GM23338 (cell line): ENCODE data around the gene MED12L. TPM values are rescaled to one million over a fixed set of nuclear protein-coding genes. Genes with fewer than 3 reads are reported as not detected.

Experiments
- ATAC-seq: fragments of 200-7000 bp; cut with Tn5 transposase; 3 replicates; pipeline ENCODE4 v1.9.1; 2020
- DNase-seq: peaks from one replicate; pipeline ENCODE4 v3.0.0-alpha.2; 2015; ENCODE audit warnings: low spot score
- H2AFZ ChIP-seq: fragments of 200-600 bp; sonication (generic); 2 replicates; pipeline ENCODE4 v1.8.0; 2016; ENCODE audit warnings: antibody characterized with exemption, mild to moderate bottlenecking, moderate library complexity
- H3F3A ChIP-seq: fragments of 200-600 bp; sonication (generic); replicated peaks from 2 replicates; pipeline ENCODE4 v1.8.0; 2017; ENCODE audit warnings: antibody characterized with exemption, mixed run types, low read depth
- H3K27ac ChIP-seq: fragments of 200-600 bp; sonication (generic); 2 replicates; pipeline ENCODE4 v1.6.1; 2016; ENCODE audit warnings: low read depth
- H3K27me3 ChIP-seq: fragments of 200-600 bp; sonication (generic); 2 replicates; pipeline ENCODE4 v1.8.0; 2016; ENCODE audit warnings: mild to moderate bottlenecking, mixed run types, moderate library complexity; ENCODE audit not compliant: insufficient read depth
- H3K36me3 ChIP-seq: fragments of 200-600 bp; sonication (generic); 2 replicates; pipeline ENCODE4 v1.8.0; 2016; ENCODE audit warnings: mild to moderate bottlenecking; ENCODE audit not compliant: insufficient read depth
- H3K4me1 ChIP-seq: fragments of 200-600 bp; sonication (generic); 2 replicates; pipeline ENCODE4 v1.8.0; 2016; ENCODE audit warnings: mild to moderate bottlenecking, moderate library complexity; ENCODE audit not compliant: insufficient read depth
- H3K4me2 ChIP-seq: fragments of 200-600 bp; sonication (generic); 2 replicates; pipeline ENCODE4 v1.7.1; 2017; ENCODE audit warnings: mixed run types
- H3K4me3 ChIP-seq: fragments of 200-600 bp; sonication (generic); 2 replicates; pipeline ENCODE4 v1.6.1; 2016; ENCODE audit warnings: mixed run types
- H3K79me2 ChIP-seq: fragments of 200-600 bp; sonication (generic); replicated peaks from 2 replicates; pipeline ENCODE4 v1.8.0; 2017; ENCODE audit warnings: mild to moderate bottlenecking; ENCODE audit not compliant: insufficient read depth
- H3K9me2 ChIP-seq: fragments of 200-600 bp; sonication (generic); 2 replicates; pipeline ENCODE4 v1.8.0; 2017; ENCODE audit not compliant: insufficient read depth
- H4K20me1 ChIP-seq: fragments of 200-600 bp; sonication (generic); replicated peaks from 2 replicates; pipeline ENCODE4 v1.8.0; 2017; ENCODE audit warnings: mild to moderate bottlenecking; ENCODE audit not compliant: insufficient read depth
- H3K27ac Mint-ChIP-seq: 2 replicates; pipeline ENCODE4 v1.8.0; 2020; ENCODE audit warnings: inconsistent platforms, mild to moderate bottlenecking, moderate library complexity, mixed read lengths
- H3K27me3 Mint-ChIP-seq: 3 replicates; pipeline ENCODE4 v1.8.0; 2022; ENCODE audit warnings: low read depth, mild to moderate bottlenecking, moderate library complexity, mixed read lengths, inconsistent platforms; ENCODE audit not compliant: insufficient read depth, poor library complexity
- H3K36me3 Mint-ChIP-seq: 3 replicates; pipeline ENCODE4 v1.8.0; 2021; ENCODE audit warnings: low read depth, mild to moderate bottlenecking, inconsistent platforms, moderate library complexity, mixed read lengths
- H3K4me1 Mint-ChIP-seq: 3 replicates; pipeline ENCODE4 v1.8.0; 2020; ENCODE audit warnings: mild to moderate bottlenecking, inconsistent platforms, mixed read lengths
- H3K4me3 Mint-ChIP-seq: 3 replicates; pipeline ENCODE4 v1.8.0; 2021; ENCODE audit warnings: moderate library complexity, mild to moderate bottlenecking, inconsistent platforms, mixed read lengths
- H3K9me3 Mint-ChIP-seq: 3 replicates; pipeline ENCODE4 v1.8.0; 2020; ENCODE audit warnings: moderate library complexity, mild to moderate bottlenecking, inconsistent platforms, mixed read lengths
- CREB1 ChIP-seq: fragments of 250-450 bp; sonication (Bioruptor Pico); IDR thresholded peaks from 2 replicates; pipeline ENCODE4 v1.5.0; 2020; ENCODE audit warnings: low read depth, mild to moderate bottlenecking, moderate library complexity
- EZH2 ChIP-seq: fragments of 200-600 bp; sonication (generic); IDR thresholded peaks from one replicate; pipeline ENCODE4 v1.8.0; 2017; ENCODE audit warnings: antibody characterized with exemption, mild to moderate bottlenecking, low read depth; ENCODE audit not compliant: unreplicated experiment
- EZH2phosphoT487 ChIP-seq: fragments of 200-600 bp; sonication (generic); IDR thresholded peaks from one replicate; pipeline ENCODE4 v1.8.1; 2018; ENCODE audit warnings: antibody characterized with exemption; ENCODE audit not compliant: unreplicated experiment
- JUNB ChIP-seq: IDR thresholded peaks from one replicate; pipeline ENCODE4 v1.6.1; 2016; ENCODE audit warnings: antibody characterized with exemption; ENCODE audit not compliant: unreplicated experiment
- NANOG ChIP-seq: IDR thresholded peaks from 2 replicates; pipeline ENCODE4 v1.6.1; 2016; ENCODE audit warnings: antibody characterized with exemption, borderline replicate concordance
- POLR2AphosphoS5 ChIP-seq: IDR thresholded peaks from 2 replicates; pipeline ENCODE4 v1.6.1; 2016; ENCODE audit warnings: antibody characterized with exemption, low read depth
- STAT1 ChIP-seq: IDR thresholded peaks from one replicate; pipeline ENCODE4 v1.6.1; 2016; ENCODE audit warnings: antibody characterized with exemption; ENCODE audit not compliant: unreplicated experiment
- ZNF114 ChIP-seq: fragments of 250-450 bp; sonication (Bioruptor Pico); IDR thresholded peaks from 2 replicates; pipeline ENCODE4 v1.5.0; 2020; ENCODE audit warnings: mild to moderate bottlenecking, moderate library complexity
- ZNF331 ChIP-seq: fragments of 250-450 bp; sonication (Bioruptor Pico); IDR thresholded peaks from 2 replicates; pipeline ENCODE4 v1.5.0; 2020; ENCODE audit warnings: low read depth, mild to moderate bottlenecking, moderate library complexity
- polyA plus RNA-seq: library from polyadenylated mRNA; unstranded; fragments of >200 nt; fragmentation: Nextera tagmentation; extraction: Ambion mirVana; gene quantifications from 2 replicates; pipeline ENCODE4 v1.2.1, GENCODE V29; 2016
- total RNA-seq: library from RNA; depleted of rRNA; stranded (reverse); fragments of >200 nt; shearing (Covaris generic); gene quantifications from 2 replicates; pipeline ENCODE4 v1.2.3, GENCODE V29; 2014
- TF ChIP-seq, protein P1 (sequence below), 2 experiments: fragments of 200-600 bp in 1 of 2; sonication (generic) in 1 of 2; conservative IDR thresholded peaks; 2 replicates each; pipeline versions ENCODE4 v1.5.1 to v1.6.1; 2016 to 2017; ENCODE audit warnings: antibody characterized with exemption in 2 of 2, low read depth in 2 of 2, mild to moderate bottlenecking in 2 of 2, moderate library complexity in 1 of 2
- TF ChIP-seq, protein P2 (sequence below): IDR thresholded peaks from one replicate; pipeline ENCODE4 v1.6.1; 2018; ENCODE audit warnings: antibody characterized with exemption; ENCODE audit not compliant: unreplicated experiment
- TF ChIP-seq, protein P3 (sequence below): IDR thresholded peaks from 2 replicates; pipeline ENCODE4 v1.6.1; 2016; ENCODE audit warnings: antibody characterized with exemption
- TF ChIP-seq, protein P4 (sequence below): fragments of 250-450 bp; sonication (Bioruptor Pico); IDR thresholded peaks from 2 replicates; pipeline ENCODE4 v1.5.0; 2020; ENCODE audit warnings: mild to moderate bottlenecking, moderate library complexity

Gene MED12L
- total and polyA plus RNA-seq, 2 experiments from 2014 or later: 5.7 to 25.0 TPM

DNA sequence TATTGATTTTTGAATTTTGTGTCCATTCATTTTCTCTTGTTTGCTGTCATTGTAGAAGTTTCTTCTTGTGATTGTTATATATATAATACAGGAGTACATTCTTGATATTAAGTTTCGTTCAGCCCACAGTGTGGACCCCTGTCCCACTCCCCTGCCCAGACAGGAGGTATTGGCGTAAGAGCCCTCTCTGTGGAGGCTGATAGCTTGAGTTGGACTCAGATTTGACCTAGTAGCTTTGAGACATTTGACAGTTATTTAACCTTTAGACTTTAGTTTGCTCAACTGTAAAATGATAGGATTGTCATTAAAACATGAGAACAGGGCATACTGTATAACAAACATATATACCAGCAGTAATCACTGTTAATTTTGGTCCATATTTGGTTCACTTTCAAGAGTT, 90.5 kb downstream of the MED12L start:
- DNase-seq (no peak), ATAC-seq (no peak)
- Mint-ChIP-seq H3K4me3 (no peak overlapping the region), H3K9me3 (no peaks in the 10 kb centered on the region), H3K27ac (no peak overlapping the region), H3K27me3 (no peaks in the 10 kb centered on the region), H3K4me1 (peaks cover 20% of the 10 kb centered on the region; the same call in 2 of the 3 replicates), H3K36me3 (no peaks in the 10 kb centered on the region)
- H3K36me3 ChIP-seq: no peaks in the 10 kb centered on the region
- H3K27me3 ChIP-seq: no peaks in the 10 kb centered on the region
- H3K4me1 ChIP-seq: no peaks in the 10 kb centered on the region
- no peaks in the 10 kb centered on the region for H3F3A ChIP-seq
- no peaks in the 10 kb centered on the region for H3K9me2 ChIP-seq
- H3K4me2 ChIP-seq: no peak overlapping the region
- H3K4me3 ChIP-seq: no peak overlapping the region
- H3K79me2 ChIP-seq: no peaks in the 10 kb centered on the region
- no peaks in the 10 kb centered on the region for H4K20me1 ChIP-seq
- no peak overlapping the region for H2AFZ ChIP-seq
- TF ChIP-seq ZNF114 (CRISPR knock-in tag) (no peak), EZH2 (no peak), NANOG (no peak), STAT1 (no peak), ZNF331 (CRISPR knock-in tag) (no peak), JUNB (no peak), POLR2AphosphoS5 (no peak), EZH2phosphoT487 (no peak), CREB1 (CRISPR knock-in tag) (no peak)
- TF ChIP-seq, protein P1, sequence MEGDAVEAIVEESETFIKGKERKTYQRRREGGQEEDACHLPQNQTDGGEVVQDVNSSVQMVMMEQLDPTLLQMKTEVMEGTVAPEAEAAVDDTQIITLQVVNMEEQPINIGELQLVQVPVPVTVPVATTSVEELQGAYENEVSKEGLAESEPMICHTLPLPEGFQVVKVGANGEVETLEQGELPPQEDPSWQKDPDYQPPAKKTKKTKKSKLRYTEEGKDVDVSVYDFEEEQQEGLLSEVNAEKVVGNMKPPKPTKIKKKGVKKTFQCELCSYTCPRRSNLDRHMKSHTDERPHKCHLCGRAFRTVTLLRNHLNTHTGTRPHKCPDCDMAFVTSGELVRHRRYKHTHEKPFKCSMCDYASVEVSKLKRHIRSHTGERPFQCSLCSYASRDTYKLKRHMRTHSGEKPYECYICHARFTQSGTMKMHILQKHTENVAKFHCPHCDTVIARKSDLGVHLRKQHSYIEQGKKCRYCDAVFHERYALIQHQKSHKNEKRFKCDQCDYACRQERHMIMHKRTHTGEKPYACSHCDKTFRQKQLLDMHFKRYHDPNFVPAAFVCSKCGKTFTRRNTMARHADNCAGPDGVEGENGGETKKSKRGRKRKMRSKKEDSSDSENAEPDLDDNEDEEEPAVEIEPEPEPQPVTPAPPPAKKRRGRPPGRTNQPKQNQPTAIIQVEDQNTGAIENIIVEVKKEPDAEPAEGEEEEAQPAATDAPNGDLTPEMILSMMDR (conservative IDR thresholded peaks at IDR 0.05; ENCODE audit: low read depth in 2 of 2): no peak
- TF ChIP-seq, protein P2, sequence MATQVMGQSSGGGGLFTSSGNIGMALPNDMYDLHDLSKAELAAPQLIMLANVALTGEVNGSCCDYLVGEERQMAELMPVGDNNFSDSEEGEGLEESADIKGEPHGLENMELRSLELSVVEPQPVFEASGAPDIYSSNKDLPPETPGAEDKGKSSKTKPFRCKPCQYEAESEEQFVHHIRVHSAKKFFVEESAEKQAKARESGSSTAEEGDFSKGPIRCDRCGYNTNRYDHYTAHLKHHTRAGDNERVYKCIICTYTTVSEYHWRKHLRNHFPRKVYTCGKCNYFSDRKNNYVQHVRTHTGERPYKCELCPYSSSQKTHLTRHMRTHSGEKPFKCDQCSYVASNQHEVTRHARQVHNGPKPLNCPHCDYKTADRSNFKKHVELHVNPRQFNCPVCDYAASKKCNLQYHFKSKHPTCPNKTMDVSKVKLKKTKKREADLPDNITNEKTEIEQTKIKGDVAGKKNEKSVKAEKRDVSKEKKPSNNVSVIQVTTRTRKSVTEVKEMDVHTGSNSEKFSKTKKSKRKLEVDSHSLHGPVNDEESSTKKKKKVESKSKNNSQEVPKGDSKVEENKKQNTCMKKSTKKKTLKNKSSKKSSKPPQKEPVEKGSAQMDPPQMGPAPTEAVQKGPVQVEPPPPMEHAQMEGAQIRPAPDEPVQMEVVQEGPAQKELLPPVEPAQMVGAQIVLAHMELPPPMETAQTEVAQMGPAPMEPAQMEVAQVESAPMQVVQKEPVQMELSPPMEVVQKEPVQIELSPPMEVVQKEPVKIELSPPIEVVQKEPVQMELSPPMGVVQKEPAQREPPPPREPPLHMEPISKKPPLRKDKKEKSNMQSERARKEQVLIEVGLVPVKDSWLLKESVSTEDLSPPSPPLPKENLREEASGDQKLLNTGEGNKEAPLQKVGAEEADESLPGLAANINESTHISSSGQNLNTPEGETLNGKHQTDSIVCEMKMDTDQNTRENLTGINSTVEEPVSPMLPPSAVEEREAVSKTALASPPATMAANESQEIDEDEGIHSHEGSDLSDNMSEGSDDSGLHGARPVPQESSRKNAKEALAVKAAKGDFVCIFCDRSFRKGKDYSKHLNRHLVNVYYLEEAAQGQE: no peak
- TF ChIP-seq, protein P3, sequence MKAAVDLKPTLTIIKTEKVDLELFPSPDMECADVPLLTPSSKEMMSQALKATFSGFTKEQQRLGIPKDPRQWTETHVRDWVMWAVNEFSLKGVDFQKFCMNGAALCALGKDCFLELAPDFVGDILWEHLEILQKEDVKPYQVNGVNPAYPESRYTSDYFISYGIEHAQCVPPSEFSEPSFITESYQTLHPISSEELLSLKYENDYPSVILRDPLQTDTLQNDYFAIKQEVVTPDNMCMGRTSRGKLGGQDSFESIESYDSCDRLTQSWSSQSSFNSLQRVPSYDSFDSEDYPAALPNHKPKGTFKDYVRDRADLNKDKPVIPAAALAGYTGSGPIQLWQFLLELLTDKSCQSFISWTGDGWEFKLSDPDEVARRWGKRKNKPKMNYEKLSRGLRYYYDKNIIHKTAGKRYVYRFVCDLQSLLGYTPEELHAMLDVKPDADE: no peak
- TF ChIP-seq, protein P4, sequence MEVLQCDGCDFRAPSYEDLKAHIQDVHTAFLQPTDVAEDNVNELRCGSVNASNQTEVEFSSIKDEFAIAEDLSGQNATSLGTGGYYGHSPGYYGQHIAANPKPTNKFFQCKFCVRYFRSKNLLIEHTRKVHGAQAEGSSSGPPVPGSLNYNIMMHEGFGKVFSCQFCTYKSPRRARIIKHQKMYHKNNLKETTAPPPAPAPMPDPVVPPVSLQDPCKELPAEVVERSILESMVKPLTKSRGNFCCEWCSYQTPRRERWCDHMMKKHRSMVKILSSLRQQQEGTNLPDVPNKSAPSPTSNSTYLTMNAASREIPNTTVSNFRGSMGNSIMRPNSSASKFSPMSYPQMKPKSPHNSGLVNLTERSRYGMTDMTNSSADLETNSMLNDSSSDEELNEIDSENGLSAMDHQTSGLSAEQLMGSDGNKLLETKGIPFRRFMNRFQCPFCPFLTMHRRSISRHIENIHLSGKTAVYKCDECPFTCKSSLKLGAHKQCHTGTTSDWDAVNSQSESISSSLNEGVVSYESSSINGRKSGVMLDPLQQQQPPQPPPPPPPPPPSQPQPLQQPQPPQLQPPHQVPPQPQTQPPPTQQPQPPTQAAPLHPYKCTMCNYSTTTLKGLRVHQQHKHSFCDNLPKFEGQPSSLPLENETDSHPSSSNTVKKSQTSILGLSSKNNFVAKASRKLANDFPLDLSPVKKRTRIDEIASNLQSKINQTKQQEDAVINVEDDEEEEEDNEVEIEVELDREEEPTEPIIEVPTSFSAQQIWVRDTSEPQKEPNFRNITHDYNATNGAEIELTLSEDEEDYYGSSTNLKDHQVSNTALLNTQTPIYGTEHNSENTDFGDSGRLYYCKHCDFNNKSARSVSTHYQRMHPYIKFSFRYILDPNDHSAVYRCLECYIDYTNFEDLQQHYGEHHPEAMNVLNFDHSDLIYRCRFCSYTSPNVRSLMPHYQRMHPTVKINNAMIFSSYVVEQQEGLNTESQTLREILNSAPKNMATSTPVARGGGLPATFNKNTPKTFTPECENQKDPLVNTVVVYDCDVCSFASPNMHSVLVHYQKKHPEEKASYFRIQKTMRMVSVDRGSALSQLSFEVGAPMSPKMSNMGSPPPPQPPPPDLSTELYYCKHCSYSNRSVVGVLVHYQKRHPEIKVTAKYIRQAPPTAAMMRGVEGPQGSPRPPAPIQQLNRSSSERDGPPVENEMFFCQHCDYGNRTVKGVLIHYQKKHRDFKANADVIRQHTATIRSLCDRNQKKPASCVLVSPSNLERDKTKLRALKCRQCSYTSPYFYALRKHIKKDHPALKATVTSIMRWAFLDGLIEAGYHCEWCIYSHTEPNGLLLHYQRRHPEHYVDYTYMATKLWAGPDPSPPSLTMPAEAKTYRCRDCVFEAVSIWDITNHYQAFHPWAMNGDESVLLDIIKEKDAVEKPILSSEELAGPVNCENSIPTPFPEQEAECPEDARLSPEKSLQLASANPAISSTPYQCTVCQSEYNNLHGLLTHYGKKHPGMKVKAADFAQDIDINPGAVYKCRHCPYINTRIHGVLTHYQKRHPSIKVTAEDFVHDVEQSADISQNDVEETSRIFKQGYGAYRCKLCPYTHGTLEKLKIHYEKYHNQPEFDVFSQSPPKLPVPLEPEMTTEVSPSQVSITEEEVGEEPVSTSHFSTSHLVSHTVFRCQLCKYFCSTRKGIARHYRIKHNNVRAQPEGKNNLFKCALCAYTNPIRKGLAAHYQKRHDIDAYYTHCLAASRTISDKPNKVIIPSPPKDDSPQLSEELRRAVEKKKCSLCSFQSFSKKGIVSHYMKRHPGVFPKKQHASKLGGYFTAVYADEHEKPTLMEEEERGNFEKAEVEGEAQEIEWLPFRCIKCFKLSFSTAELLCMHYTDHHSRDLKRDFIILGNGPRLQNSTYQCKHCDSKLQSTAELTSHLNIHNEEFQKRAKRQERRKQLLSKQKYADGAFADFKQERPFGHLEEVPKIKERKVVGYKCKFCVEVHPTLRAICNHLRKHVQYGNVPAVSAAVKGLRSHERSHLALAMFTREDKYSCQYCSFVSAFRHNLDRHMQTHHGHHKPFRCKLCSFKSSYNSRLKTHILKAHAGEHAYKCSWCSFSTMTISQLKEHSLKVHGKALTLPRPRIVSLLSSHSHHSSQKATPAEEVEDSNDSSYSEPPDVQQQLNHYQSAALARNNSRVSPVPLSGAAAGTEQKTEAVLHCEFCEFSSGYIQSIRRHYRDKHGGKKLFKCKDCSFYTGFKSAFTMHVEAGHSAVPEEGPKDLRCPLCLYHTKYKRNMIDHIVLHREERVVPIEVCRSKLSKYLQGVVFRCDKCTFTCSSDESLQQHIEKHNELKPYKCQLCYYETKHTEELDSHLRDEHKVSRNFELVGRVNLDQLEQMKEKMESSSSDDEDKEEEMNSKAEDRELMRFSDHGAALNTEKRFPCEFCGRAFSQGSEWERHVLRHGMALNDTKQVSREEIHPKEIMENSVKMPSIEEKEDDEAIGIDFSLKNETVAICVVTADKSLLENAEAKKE (CRISPR knock-in tag): no peak
- H3K27ac ChIP-seq: no peak overlapping the region
